Hepatocyte (in vitro differentiated cells): ENCODE measurements around the gene CAPRIN2. TPM values are rescaled to one million over a fixed set of nuclear protein-coding genes. Genes with fewer than 3 reads are reported as not detected.

ENCODE experiments used
- DNase-seq: peaks from one replicate; pipeline ENCODE4 v3.0.0-alpha.2; 2016; ENCODE audit warnings: low spot score
- H2AFZ ChIP-seq: fragments of 200-600 bp; sonication (generic); 2 replicates; pipeline ENCODE4 v1.6.0; 2016; ENCODE audit warnings: antibody characterized with exemption, mild to moderate bottlenecking
- H3K27ac ChIP-seq: fragments of 200-600 bp; sonication (generic); 2 replicates; pipeline ENCODE4 v1.5.1; 2016; ENCODE audit warnings: mild to moderate bottlenecking
- H3K27me3 ChIP-seq: fragments of 200-600 bp; sonication (generic); 2 replicates; pipeline ENCODE4 v1.6.1; 2016
- H3K36me3 ChIP-seq: fragments of 200-600 bp; sonication (generic); replicated peaks from 2 replicates; pipeline ENCODE4 v1.5.1; 2016; ENCODE audit warnings: low read depth; ENCODE audit not compliant: insufficient read depth
- H3K4me1 ChIP-seq: fragments of 200-600 bp; sonication (generic); 2 replicates; pipeline ENCODE4 v1.5.1; 2016; ENCODE audit warnings: mild to moderate bottlenecking, moderate library complexity; ENCODE audit not compliant: insufficient read depth
- H3K4me2 ChIP-seq: fragments of 200-600 bp; sonication (generic); 2 replicates; pipeline ENCODE4 v1.6.0; 2016
- H3K4me3 ChIP-seq: fragments of 200-600 bp; sonication (generic); 2 replicates; pipeline ENCODE4 v1.5.1; 2016; ENCODE audit warnings: mild to moderate bottlenecking
- H3K79me2 ChIP-seq: fragments of 200-600 bp; sonication (generic); 2 replicates; pipeline ENCODE4 v1.6.0; 2017; ENCODE audit warnings: mild to moderate bottlenecking
- H3K9me2 ChIP-seq: fragments of 200-600 bp; sonication (generic); replicated peaks from 2 replicates; pipeline ENCODE4 v1.6.0; 2017; ENCODE audit warnings: mild to moderate bottlenecking; ENCODE audit not compliant: insufficient read depth
- H3K9me3 ChIP-seq: fragments of 200-600 bp; sonication (generic); 2 replicates; pipeline ENCODE4 v1.5.1; 2016; ENCODE audit warnings: low read depth, mild to moderate bottlenecking
- H4K20me1 ChIP-seq: fragments of 200-600 bp; sonication (generic); 2 replicates; pipeline ENCODE4 v1.6.0; 2016; ENCODE audit warnings: mild to moderate bottlenecking; ENCODE audit not compliant: insufficient read depth, poor library complexity, severe bottlenecking
- EZH2 ChIP-seq: fragments of 200-600 bp; sonication (generic); IDR thresholded peaks from 2 replicates; pipeline ENCODE4 v1.6.1; 2016; ENCODE audit warnings: antibody characterized with exemption, mild to moderate bottlenecking, borderline replicate concordance
- EZH2phosphoT487 ChIP-seq: fragments of 200-600 bp; sonication (generic); IDR thresholded peaks from one replicate; pipeline ENCODE4 v1.6.1; 2018; ENCODE audit warnings: antibody characterized with exemption, mild to moderate bottlenecking, low read depth, moderate library complexity; ENCODE audit not compliant: unreplicated experiment, severe bottlenecking
- WGBS: methylation state at CpG from one replicate; pipeline ENCODE4 v1.1.6; 2016; ENCODE audit warnings: low lambda C conversion rate; ENCODE audit errors: missing lambda C conversion rate; 5-methylcytosine and 5-hydroxymethylcytosine counted together
- polyA plus RNA-seq: library from polyadenylated mRNA; unstranded; fragments of >200 nt; fragmentation: Nextera tagmentation; extraction: Ambion mirVana; gene quantifications from 2 replicates; pipeline ENCODE4 v1.2.1, GENCODE V29; 2016
- total RNA-seq: library from RNA; depleted of rRNA; stranded (reverse); fragments of >200 nt; gene quantifications from 2 replicates; pipeline ENCODE4 v1.2.3, GENCODE V29; 2014
- TF ChIP-seq, protein P1 (sequence below): fragments of 200-600 bp; sonication (generic); IDR thresholded peaks from 2 replicates; pipeline ENCODE4 v1.5.1; 2016; ENCODE audit warnings: antibody characterized with exemption, mild to moderate bottlenecking; ENCODE audit not compliant: poor library complexity

Gene CAPRIN2
- total and polyA plus RNA-seq, 2 experiments from 2014 or later = 19.0 to 25.4 TPM

DNA sequence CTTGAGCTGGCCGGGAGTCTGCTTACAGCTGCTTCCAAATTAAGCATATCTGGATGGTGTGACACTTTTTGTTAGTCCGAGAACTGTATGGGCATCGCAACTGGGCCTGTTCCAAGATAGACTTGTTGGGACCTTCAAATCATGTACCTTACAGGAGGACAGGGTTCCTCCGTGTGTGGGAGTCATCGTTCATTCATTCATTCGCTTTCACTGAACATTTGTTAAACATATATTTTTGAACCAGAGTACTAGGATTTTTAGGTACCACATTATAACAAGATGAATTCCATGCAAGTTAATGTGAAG, 58.7 kb downstream of the CAPRIN2 start:
- Histone ChIP-seq H3K27me3 (no peaks in the 10 kb centered on the region), H3K4me2 (peak overlapping the region; percentile 86), H3K9me3 (no peaks in the 10 kb centered on the region), H3K36me3 (no peaks in the 10 kb centered on the region), H2AFZ (peak overlapping the region; percentile 91), H3K79me2 (peaks cover 43% of the 10 kb centered on the region), H4K20me1 (no peaks in the 10 kb centered on the region), H3K4me1 (peaks cover 9% of the 10 kb centered on the region), H3K9me2 (no peaks in the 10 kb centered on the region), H3K27ac (peak overlapping the region; percentile 67), H3K4me3 (peak overlapping the region; percentile 53)
- DNase-seq = no peak
- TF ChIP-seq EZH2phosphoT487 = no peak
- 22% methylated on average over 6 of the region's 6 CpGs for WGBS

DNA sequence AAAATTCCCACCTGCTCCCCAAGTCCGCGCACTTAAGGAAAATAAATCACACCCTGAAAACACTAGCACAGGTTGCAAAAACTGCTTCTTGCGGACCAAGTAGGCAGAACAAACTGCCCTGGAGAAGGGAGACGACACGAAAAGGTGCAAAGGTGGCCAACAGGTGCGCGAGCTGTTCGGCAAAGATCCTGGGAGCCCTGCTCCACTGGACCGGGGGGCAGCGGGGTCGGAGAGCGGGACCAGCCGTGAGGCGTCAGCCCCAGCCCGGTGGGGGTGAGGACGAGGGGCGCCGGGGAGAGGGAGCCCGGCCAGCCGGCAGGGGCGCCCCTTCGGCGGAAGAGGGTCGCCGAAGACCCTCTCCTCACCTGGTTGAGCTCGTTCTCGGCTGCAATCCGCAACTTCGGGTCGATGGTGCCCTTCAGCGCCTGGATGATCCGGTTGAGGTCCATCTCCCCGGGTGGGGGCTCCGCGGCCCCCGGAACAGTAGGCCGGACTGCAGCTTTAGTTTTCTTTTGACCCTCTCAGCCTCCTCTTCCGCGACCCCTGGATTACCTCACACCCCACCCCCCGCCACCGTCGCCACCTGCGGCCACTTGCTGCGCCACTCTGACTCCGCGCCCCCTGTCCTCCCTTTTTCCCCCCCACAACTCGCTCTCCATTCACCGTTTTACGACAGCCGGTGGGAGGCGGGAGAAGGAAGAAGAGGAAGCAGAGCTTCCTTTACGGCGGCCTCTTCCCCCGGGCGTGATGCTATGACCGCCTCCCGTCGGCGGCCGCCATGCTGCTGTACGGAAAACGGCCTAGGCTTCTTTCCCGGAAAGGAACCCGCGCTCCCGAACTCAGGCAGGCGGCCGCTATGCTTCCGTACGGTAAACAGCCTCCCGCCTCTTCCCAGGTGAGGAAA, 59.3 kb downstream of the CAPRIN2 start, which contains the start of gene IPO8:
TSS of gene IPO8 (minus strand) at position 671 of the 904 bp plus-strand sequence. CDS start at position 449, 222 bp downstream.
- TF ChIP-seq EZH2phosphoT487 (no peak), EZH2 (no peak)
- TF ChIP-seq, protein P1, sequence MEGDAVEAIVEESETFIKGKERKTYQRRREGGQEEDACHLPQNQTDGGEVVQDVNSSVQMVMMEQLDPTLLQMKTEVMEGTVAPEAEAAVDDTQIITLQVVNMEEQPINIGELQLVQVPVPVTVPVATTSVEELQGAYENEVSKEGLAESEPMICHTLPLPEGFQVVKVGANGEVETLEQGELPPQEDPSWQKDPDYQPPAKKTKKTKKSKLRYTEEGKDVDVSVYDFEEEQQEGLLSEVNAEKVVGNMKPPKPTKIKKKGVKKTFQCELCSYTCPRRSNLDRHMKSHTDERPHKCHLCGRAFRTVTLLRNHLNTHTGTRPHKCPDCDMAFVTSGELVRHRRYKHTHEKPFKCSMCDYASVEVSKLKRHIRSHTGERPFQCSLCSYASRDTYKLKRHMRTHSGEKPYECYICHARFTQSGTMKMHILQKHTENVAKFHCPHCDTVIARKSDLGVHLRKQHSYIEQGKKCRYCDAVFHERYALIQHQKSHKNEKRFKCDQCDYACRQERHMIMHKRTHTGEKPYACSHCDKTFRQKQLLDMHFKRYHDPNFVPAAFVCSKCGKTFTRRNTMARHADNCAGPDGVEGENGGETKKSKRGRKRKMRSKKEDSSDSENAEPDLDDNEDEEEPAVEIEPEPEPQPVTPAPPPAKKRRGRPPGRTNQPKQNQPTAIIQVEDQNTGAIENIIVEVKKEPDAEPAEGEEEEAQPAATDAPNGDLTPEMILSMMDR = peak; percentile 44
- peak within 1 kb of the TSS; percentile 88 for H3K4me2 ChIP-seq
- H3K4me3 ChIP-seq = peak within 1 kb of the TSS; percentile 96
- peak within 1 kb of the TSS; percentile 95 for H2AFZ ChIP-seq
- no peaks in the 10 kb centered on the region for H4K20me1 ChIP-seq
- peaks cover 45% of the 10 kb centered on the region for H3K79me2 ChIP-seq
- no peaks in the 10 kb centered on the region for H3K27me3 ChIP-seq
- WGBS = 2% methylated on average over 67 of the region's 71 CpGs
- peaks cover 9% of the 10 kb centered on the region for H3K4me1 ChIP-seq
- H3K27ac ChIP-seq = peak within 1 kb of the TSS; percentile 80
- DNase-seq = peak; percentile 95
- no peaks in the 10 kb centered on the region for H3K9me2 ChIP-seq
- no peaks in the 10 kb centered on the region for H3K36me3 ChIP-seq
- no peaks in the 10 kb centered on the region for H3K9me3 ChIP-seq

DNA sequence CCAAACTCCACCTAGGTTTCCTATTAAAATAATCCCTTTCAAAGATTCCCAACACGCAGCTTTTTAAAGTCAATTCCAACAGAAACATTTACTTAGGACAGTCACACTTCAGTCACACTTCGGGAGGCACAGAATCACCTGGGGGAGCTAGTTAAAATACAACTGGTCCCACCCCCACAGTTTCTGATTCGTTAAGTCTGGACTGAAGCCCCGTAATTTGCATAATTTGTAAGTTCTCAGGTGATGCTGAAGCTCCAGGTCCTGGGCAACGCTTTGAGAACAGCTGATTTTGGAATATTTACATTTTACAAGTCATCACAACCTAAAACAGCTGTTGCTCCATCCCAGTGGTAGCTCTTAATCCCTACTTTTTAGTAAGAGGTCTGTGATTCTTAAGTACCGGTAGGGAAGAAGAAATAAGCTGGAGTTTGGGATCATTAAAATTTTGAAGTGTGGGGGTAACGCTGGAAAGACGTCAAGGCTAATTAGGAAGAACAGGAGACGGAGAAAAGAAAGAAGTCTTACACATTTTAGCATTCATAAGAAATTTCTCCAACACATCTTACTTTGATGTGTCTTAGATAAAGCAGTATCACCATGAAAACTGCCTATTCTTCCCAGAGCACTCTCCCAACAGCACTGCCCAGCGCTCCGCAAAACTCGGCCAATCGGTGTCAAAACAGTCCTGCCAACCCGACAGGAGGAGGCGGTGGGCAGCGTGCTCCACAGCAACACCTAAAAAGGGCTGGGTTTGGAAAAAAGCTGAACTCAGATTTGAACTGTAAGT, 60.1 kb downstream of the CAPRIN2 start:
- no peaks in the 10 kb centered on the region for H3K36me3 ChIP-seq
- peak overlapping the region; percentile 80 for H3K27ac ChIP-seq
- H3K79me2 ChIP-seq = peaks cover 53% of the 10 kb centered on the region
- peaks cover 9% of the 10 kb centered on the region for H3K4me1 ChIP-seq
- 2% methylated on average over 16 of the region's 16 CpGs for WGBS
- H3K4me3 ChIP-seq = peak overlapping the region; percentile 96
- H3K27me3 ChIP-seq = no peaks in the 10 kb centered on the region
- H4K20me1 ChIP-seq = no peaks in the 10 kb centered on the region
- DNase-seq = peak; percentile 60
- TF ChIP-seq, protein P1 = no peak
- no peak for TF ChIP-seq EZH2
- no peak for TF ChIP-seq EZH2phosphoT487
- H2AFZ ChIP-seq = peak overlapping the region; percentile 95
- peak overlapping the region; percentile 88 for H3K4me2 ChIP-seq
- no peaks in the 10 kb centered on the region for H3K9me3 ChIP-seq
- no peaks in the 10 kb centered on the region for H3K9me2 ChIP-seq

DNA sequence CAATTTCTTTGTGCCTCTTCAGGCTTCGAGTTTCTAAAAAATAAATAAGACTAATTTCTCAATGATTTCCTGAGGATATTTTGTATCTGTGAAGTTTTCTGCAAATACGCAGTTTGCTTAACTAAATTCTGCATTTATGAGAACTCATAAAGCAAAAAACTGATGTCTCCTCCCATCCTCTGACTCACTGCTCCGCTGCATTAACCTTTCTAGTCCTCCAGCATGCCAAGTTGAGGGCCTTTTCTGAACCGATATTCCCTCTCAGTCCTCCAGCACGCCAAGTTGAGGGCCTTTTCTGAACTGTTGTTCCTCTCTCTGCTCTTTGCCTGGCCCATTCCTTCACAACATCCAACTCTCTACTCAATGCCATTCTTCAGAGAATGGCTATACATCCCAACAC, 62.3 kb downstream of the CAPRIN2 start:
- TF ChIP-seq EZH2phosphoT487 (no peak), EZH2 (no peak)
- TF ChIP-seq, protein P1 = no peak
- 89% methylated on average over 5 of the region's 5 CpGs for WGBS

More for the DNA sequence above, 62.3 kb downstream of the CAPRIN2 start:
- no peak overlapping the region for H2AFZ ChIP-seq
- no peak overlapping the region for H3K27ac ChIP-seq
- peaks cover 9% of the 10 kb centered on the region for H3K4me1 ChIP-seq
- H3K4me2 ChIP-seq = peak overlapping the region; percentile 88
- no peak for DNase-seq
- H3K4me3 ChIP-seq = no peak overlapping the region
- no peaks in the 10 kb centered on the region for H3K36me3 ChIP-seq
- H3K79me2 ChIP-seq = peaks cover 69% of the 10 kb centered on the region
- no peaks in the 10 kb centered on the region for H3K9me3 ChIP-seq
- no peaks in the 10 kb centered on the region for H4K20me1 ChIP-seq
- H3K9me2 ChIP-seq = no peaks in the 10 kb centered on the region
- H3K27me3 ChIP-seq = no peaks in the 10 kb centered on the region
